ENCODE data around the gene TTC4.

Gene TTC4, protein sequence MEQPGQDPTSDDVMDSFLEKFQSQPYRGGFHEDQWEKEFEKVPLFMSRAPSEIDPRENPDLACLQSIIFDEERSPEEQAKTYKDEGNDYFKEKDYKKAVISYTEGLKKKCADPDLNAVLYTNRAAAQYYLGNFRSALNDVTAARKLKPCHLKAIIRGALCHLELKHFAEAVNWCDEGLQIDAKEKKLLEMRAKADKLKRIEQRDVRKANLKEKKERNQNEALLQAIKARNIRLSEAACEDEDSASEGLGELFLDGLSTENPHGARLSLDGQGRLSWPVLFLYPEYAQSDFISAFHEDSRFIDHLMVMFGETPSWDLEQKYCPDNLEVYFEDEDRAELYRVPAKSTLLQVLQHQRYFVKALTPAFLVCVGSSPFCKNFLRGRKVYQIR

GRCh38 chr1:54715493-54716298 is at the start of gene TTC4:
Gene TTC4 (plus strand): TSS chr1:54715861. CDS start chr1:54715909, 48 bp downstream.
- peaks cover 2 to 20% (median 16%) of the 10 kb centered on the region in 5 donors for H3K4me1 ChIP-seq (ENCODE audit: control insufficient read depth in 5 of 5, insufficient read depth in 5 of 5, low read length in 5 of 5)
- H3K27ac ChIP-seq (ENCODE audit: low read depth, low read length): peak within 1 kb of the TSS; percentile 90
- H3K27me3 ChIP-seq (ENCODE audit: control insufficient read depth in 5 of 5, insufficient read depth in 4 of 5, low read length in 5 of 5): peaks cover 0 to 3% (median 0%) of the 10 kb centered on the region in 5 donors

GRCh38 chr1:54666333-54666732 is 49.3 kb upstream of the TTC4 start:
- no peaks in the 10 kb centered on the region for H3K27me3 ChIP-seq (ENCODE audit: control insufficient read depth in 5 of 5, insufficient read depth in 4 of 5, low read length in 5 of 5)
- no peaks in the 10 kb centered on the region for H3K4me1 ChIP-seq (ENCODE audit: control insufficient read depth in 5 of 5, insufficient read depth in 5 of 5, low read length in 5 of 5)
- no peak overlapping the region for H3K9ac ChIP-seq (ENCODE audit: low read length in 5 of 5)
- H3K4me3 ChIP-seq (ENCODE audit: low read depth in 1 of 5, low read length in 5 of 5): no peak overlapping the region
- no peak overlapping the region for H3K27ac ChIP-seq (ENCODE audit: low read depth, low read length)
- H3K9me3 ChIP-seq (ENCODE audit: control insufficient read depth in 5 of 5, low read length in 5 of 5): peaks cover 0 to 4% (median 0%) of the 10 kb centered on the region in 5 donors
- H3K36me3 ChIP-seq (ENCODE audit: control insufficient read depth in 5 of 5, insufficient read depth in 5 of 5, low read length in 5 of 5): no peaks in the 10 kb centered on the region

More at GRCh38 chr1:54715493-54716298, at the start of gene TTC4:
- peak within 1 kb of the TSS; percentile 90 to 97 (median 92) for H3K9ac ChIP-seq (ENCODE audit: low read length in 5 of 5)
- peaks cover 13 to 18% (median 14%) of the 10 kb centered on the region in 5 donors for H3K36me3 ChIP-seq (ENCODE audit: control insufficient read depth in 5 of 5, insufficient read depth in 5 of 5, low read length in 5 of 5)
- H3K4me3 ChIP-seq (ENCODE audit: low read depth in 1 of 5, low read length in 5 of 5): peak within 1 kb of the TSS; percentile 86 to 96 (median 94)
- H3K9me3 ChIP-seq (ENCODE audit: control insufficient read depth in 5 of 5, low read length in 5 of 5): no peaks in the 10 kb centered on the region

DNA sequence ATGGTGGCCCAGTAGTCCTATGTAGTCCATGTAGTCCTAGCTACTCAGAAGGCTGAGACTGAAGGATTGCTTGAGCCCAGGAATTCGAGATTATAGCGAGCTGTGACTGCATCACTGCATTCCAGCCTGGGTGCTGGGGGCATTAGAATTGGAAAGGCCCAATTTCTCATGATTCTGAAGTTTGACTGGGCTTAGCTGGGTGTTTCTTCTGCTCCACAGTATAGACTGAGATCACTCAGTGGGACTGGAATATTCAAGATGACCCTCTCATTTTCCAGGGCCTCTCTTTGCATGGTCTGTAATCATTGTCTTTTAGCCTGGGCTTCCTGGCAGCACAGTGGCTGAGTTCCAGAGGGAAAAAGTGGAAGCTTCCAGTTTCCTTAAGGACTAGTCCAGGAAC is 47.9 kb upstream of the TTC4 start:
- Histone ChIP-seq H3K4me1 (ENCODE audit: control insufficient read depth in 5 of 5, insufficient read depth in 5 of 5, low read length in 5 of 5) (no peaks in the 10 kb centered on the region), H3K36me3 (ENCODE audit: control insufficient read depth in 5 of 5, insufficient read depth in 5 of 5, low read length in 5 of 5) (no peaks in the 10 kb centered on the region), H3K4me3 (ENCODE audit: low read depth in 1 of 5, low read length in 5 of 5) (no peak overlapping the region), H3K9me3 (ENCODE audit: control insufficient read depth in 5 of 5, low read length in 5 of 5) (peaks cover 0 to 4% (median 0%) of the 10 kb centered on the region in 5 donors), H3K27ac (ENCODE audit: low read depth, low read length) (no peak overlapping the region), H3K9ac (ENCODE audit: low read length in 5 of 5) (no peak overlapping the region), H3K27me3 (ENCODE audit: control insufficient read depth in 5 of 5, insufficient read depth in 4 of 5, low read length in 5 of 5) (no peaks in the 10 kb centered on the region)

GRCh38 chr1:54668567-54668966 is 47.1 kb upstream of the TTC4 start:
- Histone ChIP-seq H3K27ac (ENCODE audit: low read depth, low read length) (no peak overlapping the region), H3K9me3 (ENCODE audit: control insufficient read depth in 5 of 5, low read length in 5 of 5) (peaks cover 0 to 4% (median 2%) of the 10 kb centered on the region in 5 donors), H3K36me3 (ENCODE audit: control insufficient read depth in 5 of 5, insufficient read depth in 5 of 5, low read length in 5 of 5) (no peaks in the 10 kb centered on the region), H3K4me1 (ENCODE audit: control insufficient read depth in 5 of 5, insufficient read depth in 5 of 5, low read length in 5 of 5) (no peaks in the 10 kb centered on the region), H3K4me3 (ENCODE audit: low read depth in 1 of 5, low read length in 5 of 5) (no peak overlapping the region), H3K9ac (ENCODE audit: low read length in 5 of 5) (no peak overlapping the region), H3K27me3 (ENCODE audit: control insufficient read depth in 5 of 5, insufficient read depth in 4 of 5, low read length in 5 of 5) (no peaks in the 10 kb centered on the region)

- Histone ChIP-seq H3K4me3 (ENCODE audit: low read depth in 1 of 5, low read length in 5 of 5) (no peak overlapping the region), H3K9me3 (ENCODE audit: control insufficient read depth in 5 of 5, low read length in 5 of 5) (peaks cover 0 to 8% (median 5%) of the 10 kb centered on the region in 5 donors), H3K36me3 (ENCODE audit: control insufficient read depth in 5 of 5, insufficient read depth in 5 of 5, low read length in 5 of 5) (no peaks in the 10 kb centered on the region), H3K27ac (ENCODE audit: low read depth, low read length) (no peak overlapping the region), H3K4me1 (ENCODE audit: control insufficient read depth in 5 of 5, insufficient read depth in 5 of 5, low read length in 5 of 5) (no peaks in the 10 kb centered on the region), H3K9ac (ENCODE audit: low read length in 5 of 5) (no peak overlapping the region), H3K27me3 (ENCODE audit: control insufficient read depth in 5 of 5, insufficient read depth in 4 of 5, low read length in 5 of 5) (no peaks in the 10 kb centered on the region)
Observed at GRCh38 chr1:54671985-54672608, 43.6 kb upstream of the TTC4 start.

DNA sequence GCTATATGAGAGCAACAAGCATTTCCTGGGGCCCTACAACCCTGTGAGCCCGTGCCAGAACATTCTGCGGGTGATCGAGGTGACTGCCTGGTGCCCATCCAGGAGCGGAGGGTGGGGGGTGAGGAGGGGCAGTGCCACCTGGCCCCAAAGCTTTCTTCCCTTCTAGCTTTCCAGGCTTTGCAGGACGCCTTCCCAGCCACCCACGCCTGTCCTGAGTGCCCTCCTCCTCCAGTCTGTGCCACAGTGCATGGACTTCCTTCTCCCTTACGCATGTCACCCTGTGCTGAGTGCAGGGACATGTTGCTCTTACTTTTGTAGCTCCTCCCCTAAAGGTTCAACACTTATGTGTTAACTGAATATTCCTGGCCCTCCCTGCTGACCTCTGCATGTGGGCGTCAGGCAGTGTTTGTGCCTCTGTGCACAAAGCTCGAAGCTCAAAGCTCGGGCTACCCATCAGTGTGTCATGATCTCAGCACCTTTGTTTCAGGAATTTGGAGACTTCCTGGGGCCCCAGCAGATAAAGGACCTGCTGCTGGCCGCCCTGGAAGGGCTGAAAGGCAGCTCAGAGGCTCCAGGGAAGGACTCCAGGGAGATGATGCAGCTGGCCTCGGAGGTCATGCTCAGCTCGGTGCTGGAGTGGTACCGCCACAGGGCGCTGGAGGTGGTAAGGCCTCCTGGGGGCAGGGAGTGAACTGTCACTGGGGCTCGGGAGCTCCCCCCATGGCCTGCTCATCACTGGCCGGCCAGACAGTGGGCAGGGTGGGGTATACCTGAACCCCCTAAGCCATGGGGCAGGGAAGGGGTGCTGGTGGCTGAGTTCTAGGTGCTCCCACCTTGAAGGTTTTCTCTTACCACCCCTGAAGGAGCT is 36.7 kb upstream of the TTC4 start:
- H3K27ac ChIP-seq (ENCODE audit: low read depth, low read length): no peak overlapping the region
- H3K36me3 ChIP-seq (ENCODE audit: control insufficient read depth in 5 of 5, insufficient read depth in 5 of 5, low read length in 5 of 5): no peaks in the 10 kb centered on the region
- no peak overlapping the region for H3K4me3 ChIP-seq (ENCODE audit: low read depth in 1 of 5, low read length in 5 of 5)
- no peaks in the 10 kb centered on the region for H3K4me1 ChIP-seq (ENCODE audit: control insufficient read depth in 5 of 5, insufficient read depth in 5 of 5, low read length in 5 of 5)
- peaks cover 0 to 3% (median 0%) of the 10 kb centered on the region in 5 donors for H3K9me3 ChIP-seq (ENCODE audit: control insufficient read depth in 5 of 5, low read length in 5 of 5)
- H3K27me3 ChIP-seq (ENCODE audit: control insufficient read depth in 5 of 5, insufficient read depth in 4 of 5, low read length in 5 of 5): no peaks in the 10 kb centered on the region
- H3K9ac ChIP-seq (ENCODE audit: low read length in 5 of 5): no peak overlapping the region

GRCh38 chr1:54679706-54680105 is 36.0 kb upstream of the TTC4 start:
- Histone ChIP-seq H3K4me1 (ENCODE audit: control insufficient read depth in 5 of 5, insufficient read depth in 5 of 5, low read length in 5 of 5) (no peaks in the 10 kb centered on the region), H3K9me3 (ENCODE audit: control insufficient read depth in 5 of 5, low read length in 5 of 5) (no peaks in the 10 kb centered on the region), H3K4me3 (ENCODE audit: low read depth in 1 of 5, low read length in 5 of 5) (no peak overlapping the region), H3K9ac (ENCODE audit: low read length in 5 of 5) (no peak overlapping the region), H3K36me3 (ENCODE audit: control insufficient read depth in 5 of 5, insufficient read depth in 5 of 5, low read length in 5 of 5) (no peaks in the 10 kb centered on the region), H3K27me3 (ENCODE audit: control insufficient read depth in 5 of 5, insufficient read depth in 4 of 5, low read length in 5 of 5) (no peaks in the 10 kb centered on the region), H3K27ac (ENCODE audit: low read depth, low read length) (no peak overlapping the region)

GRCh38 chr1:54680387-54680786 is 35.3 kb upstream of the TTC4 start:
- Histone ChIP-seq H3K9me3 (ENCODE audit: control insufficient read depth in 5 of 5, low read length in 5 of 5) (no peaks in the 10 kb centered on the region), H3K4me3 (ENCODE audit: low read depth in 1 of 5, low read length in 5 of 5) (no peak overlapping the region), H3K27me3 (ENCODE audit: control insufficient read depth in 5 of 5, insufficient read depth in 4 of 5, low read length in 5 of 5) (no peaks in the 10 kb centered on the region), H3K9ac (ENCODE audit: low read length in 5 of 5) (no peak overlapping the region), H3K4me1 (ENCODE audit: control insufficient read depth in 5 of 5, insufficient read depth in 5 of 5, low read length in 5 of 5) (no peaks in the 10 kb centered on the region), H3K27ac (ENCODE audit: low read depth, low read length) (no peak overlapping the region), H3K36me3 (ENCODE audit: control insufficient read depth in 5 of 5, insufficient read depth in 5 of 5, low read length in 5 of 5) (no peaks in the 10 kb centered on the region)

DNA sequence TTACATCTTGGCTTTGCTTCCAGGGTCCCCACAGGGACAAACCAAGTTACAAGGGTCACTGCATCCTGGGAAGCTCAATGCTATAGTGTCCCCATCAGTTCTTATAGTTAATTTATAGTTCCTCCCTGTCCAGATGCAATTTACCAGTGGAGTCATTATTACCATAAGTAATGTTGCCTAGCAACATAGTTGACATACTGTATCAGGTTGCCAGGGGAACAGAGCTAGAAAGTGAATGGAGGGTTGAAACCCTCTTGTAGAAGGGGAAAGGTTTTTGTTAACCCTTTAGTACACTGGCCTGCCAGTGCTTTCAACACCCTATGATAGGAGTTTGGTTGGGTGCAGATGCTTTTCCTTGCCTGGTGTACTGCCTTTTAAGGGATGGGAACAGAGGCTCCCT is 34.3 kb upstream of the TTC4 start:
- Histone ChIP-seq H3K9me3 (ENCODE audit: control insufficient read depth in 5 of 5, low read length in 5 of 5) (no peaks in the 10 kb centered on the region), H3K36me3 (ENCODE audit: control insufficient read depth in 5 of 5, insufficient read depth in 5 of 5, low read length in 5 of 5) (no peaks in the 10 kb centered on the region), H3K27me3 (ENCODE audit: control insufficient read depth in 5 of 5, insufficient read depth in 4 of 5, low read length in 5 of 5) (no peaks in the 10 kb centered on the region), H3K4me3 (ENCODE audit: low read depth in 1 of 5, low read length in 5 of 5) (no peak overlapping the region), H3K4me1 (ENCODE audit: control insufficient read depth in 5 of 5, insufficient read depth in 5 of 5, low read length in 5 of 5) (no peaks in the 10 kb centered on the region), H3K9ac (ENCODE audit: low read length in 5 of 5) (no peak overlapping the region), H3K27ac (ENCODE audit: low read depth, low read length) (no peak overlapping the region)
